ENCODE measurements around the gene DNAJC21. TPM values are rescaled to one million over a fixed set of nuclear protein-coding genes. Genes with fewer than 3 reads are reported as not detected.

The DNAJC21 gene
- total RNA-seq, 1 experiment from 2014 or later, result 54.5 TPM

DNA sequence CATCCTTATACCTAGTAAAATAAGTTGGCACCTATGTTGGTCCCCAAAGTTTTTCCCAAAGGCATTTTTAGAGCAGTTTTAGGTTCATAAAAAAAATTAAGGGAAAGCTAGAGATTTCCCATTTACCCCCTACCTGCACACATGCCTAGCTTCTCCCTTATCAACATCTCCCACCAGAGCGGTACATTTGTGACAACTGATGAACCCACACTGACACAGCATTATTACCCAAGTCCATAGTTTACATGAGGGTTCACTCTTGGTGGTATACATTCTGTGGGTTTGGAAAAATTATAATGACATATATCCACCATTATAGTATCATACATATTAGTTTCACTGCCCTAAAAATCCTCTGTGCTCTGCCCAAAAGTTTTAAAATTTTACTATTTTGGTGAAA lies 26.1 kb upstream of the DNAJC21 start:
- in situ Hi-C loops (cut with HindIII; ENCODE audit: low pct_unique_long_range_greater_than_20kb, low sequenced_read_pairs) (no loop called here), intact Hi-C loops (cut with micrococcal nuclease; ENCODE audit: unreplicated experiment) (no loop called here)
- no peaks in the 10 kb centered on the region for H3K4me1 ChIP-seq (ENCODE audit: control insufficient read depth, insufficient read depth, low read length)
- no peak for DNase-seq (ENCODE audit: low read depth, low spot score)
- H3K27me3 ChIP-seq (ENCODE audit: control insufficient read depth, insufficient read depth, low read length), result no peaks in the 10 kb centered on the region
- POLR2A ChIA-PET, result interaction anchor here (1.1 kb wide), 1 partner anchor 65 kb away, joined by 6 read pairs; the partner anchor contains the start of gene TTC23L
- TF ChIP-seq POLR2AphosphoS5 (IDR thresholded peaks at IDR 0.05; ENCODE audit: low read depth, low read length) (no peak), TCF7L2 (IDR thresholded peaks at IDR 0.05; ENCODE audit: low read depth, low read length) (no peak), SIN3A (IDR thresholded peaks at IDR 0.05; ENCODE audit: borderline replicate concordance, insufficient read depth, low read depth, low read length) (no peak)
- TF ChIP-seq, protein P1, sequence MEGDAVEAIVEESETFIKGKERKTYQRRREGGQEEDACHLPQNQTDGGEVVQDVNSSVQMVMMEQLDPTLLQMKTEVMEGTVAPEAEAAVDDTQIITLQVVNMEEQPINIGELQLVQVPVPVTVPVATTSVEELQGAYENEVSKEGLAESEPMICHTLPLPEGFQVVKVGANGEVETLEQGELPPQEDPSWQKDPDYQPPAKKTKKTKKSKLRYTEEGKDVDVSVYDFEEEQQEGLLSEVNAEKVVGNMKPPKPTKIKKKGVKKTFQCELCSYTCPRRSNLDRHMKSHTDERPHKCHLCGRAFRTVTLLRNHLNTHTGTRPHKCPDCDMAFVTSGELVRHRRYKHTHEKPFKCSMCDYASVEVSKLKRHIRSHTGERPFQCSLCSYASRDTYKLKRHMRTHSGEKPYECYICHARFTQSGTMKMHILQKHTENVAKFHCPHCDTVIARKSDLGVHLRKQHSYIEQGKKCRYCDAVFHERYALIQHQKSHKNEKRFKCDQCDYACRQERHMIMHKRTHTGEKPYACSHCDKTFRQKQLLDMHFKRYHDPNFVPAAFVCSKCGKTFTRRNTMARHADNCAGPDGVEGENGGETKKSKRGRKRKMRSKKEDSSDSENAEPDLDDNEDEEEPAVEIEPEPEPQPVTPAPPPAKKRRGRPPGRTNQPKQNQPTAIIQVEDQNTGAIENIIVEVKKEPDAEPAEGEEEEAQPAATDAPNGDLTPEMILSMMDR (IDR thresholded peaks at IDR 0.05), result no peak
- TF ChIP-seq, protein P2, sequence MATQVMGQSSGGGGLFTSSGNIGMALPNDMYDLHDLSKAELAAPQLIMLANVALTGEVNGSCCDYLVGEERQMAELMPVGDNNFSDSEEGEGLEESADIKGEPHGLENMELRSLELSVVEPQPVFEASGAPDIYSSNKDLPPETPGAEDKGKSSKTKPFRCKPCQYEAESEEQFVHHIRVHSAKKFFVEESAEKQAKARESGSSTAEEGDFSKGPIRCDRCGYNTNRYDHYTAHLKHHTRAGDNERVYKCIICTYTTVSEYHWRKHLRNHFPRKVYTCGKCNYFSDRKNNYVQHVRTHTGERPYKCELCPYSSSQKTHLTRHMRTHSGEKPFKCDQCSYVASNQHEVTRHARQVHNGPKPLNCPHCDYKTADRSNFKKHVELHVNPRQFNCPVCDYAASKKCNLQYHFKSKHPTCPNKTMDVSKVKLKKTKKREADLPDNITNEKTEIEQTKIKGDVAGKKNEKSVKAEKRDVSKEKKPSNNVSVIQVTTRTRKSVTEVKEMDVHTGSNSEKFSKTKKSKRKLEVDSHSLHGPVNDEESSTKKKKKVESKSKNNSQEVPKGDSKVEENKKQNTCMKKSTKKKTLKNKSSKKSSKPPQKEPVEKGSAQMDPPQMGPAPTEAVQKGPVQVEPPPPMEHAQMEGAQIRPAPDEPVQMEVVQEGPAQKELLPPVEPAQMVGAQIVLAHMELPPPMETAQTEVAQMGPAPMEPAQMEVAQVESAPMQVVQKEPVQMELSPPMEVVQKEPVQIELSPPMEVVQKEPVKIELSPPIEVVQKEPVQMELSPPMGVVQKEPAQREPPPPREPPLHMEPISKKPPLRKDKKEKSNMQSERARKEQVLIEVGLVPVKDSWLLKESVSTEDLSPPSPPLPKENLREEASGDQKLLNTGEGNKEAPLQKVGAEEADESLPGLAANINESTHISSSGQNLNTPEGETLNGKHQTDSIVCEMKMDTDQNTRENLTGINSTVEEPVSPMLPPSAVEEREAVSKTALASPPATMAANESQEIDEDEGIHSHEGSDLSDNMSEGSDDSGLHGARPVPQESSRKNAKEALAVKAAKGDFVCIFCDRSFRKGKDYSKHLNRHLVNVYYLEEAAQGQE (IDR thresholded peaks at IDR 0.05; ENCODE audit: insufficient read depth in 1 of 2, low read depth in 2 of 2, low read length in 1 of 2), result no peak
- no peak overlapping the region for H3K4me3 ChIP-seq (ENCODE audit: low read depth in 2 of 2, low read length in 2 of 2)
- no peak for ATAC-seq
- BruUV-seq (replicated peaks), result TSS peak; percentile 10
- CTCF ChIA-PET, result interaction anchor here (0.9 kb wide), 1 partner anchor 417 kb away, joined by 4 read pairs; no protein-coding TSS in a partner anchor
- H3K9me3 ChIP-seq (ENCODE audit: control insufficient read depth, insufficient read depth, low read depth, low read length), result no peaks in the 10 kb centered on the region
- no peaks in the 10 kb centered on the region for H3K36me3 ChIP-seq (ENCODE audit: control insufficient read depth, insufficient read depth, low read length)
- H3K27ac ChIP-seq (ENCODE audit: low read length), result no peak overlapping the region

DNA sequence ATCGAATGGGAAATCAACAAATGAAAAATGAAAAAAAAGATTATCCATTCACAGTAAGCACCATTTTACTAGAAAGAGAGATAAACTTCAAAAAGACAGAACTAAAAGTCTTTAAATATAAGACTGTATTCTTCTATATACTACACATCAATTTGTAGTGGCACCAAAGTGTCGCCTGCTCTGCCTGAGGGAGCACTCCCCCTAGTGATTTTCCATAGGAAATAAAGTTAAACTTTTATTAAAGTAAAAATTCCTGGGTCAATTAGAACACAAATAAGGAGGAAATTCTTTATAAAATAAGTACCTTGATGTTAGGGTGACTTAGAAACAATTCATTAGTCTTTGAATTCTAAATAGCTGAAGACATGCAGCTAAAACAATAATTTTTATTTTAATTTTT lies 23.8 kb upstream of the DNAJC21 start:
- in situ Hi-C loops (cut with HindIII; ENCODE audit: low pct_unique_long_range_greater_than_20kb, low sequenced_read_pairs), result no loop called here
- Histone ChIP-seq H3K27ac (ENCODE audit: low read length) (no peak overlapping the region), H3K4me1 (ENCODE audit: control insufficient read depth, insufficient read depth, low read length) (no peaks in the 10 kb centered on the region), H3K27me3 (ENCODE audit: control insufficient read depth, insufficient read depth, low read length) (no peaks in the 10 kb centered on the region), H3K4me3 (ENCODE audit: low read depth in 2 of 2, low read length in 2 of 2) (no peak overlapping the region), H3K9me3 (ENCODE audit: control insufficient read depth, insufficient read depth, low read depth, low read length) (no peaks in the 10 kb centered on the region), H3K36me3 (ENCODE audit: control insufficient read depth, insufficient read depth, low read length) (peaks cover 6% of the 10 kb centered on the region; the same call in 1 of the 2 replicates)
- POLR2A ChIA-PET, result no interaction called here
- no peak for ATAC-seq
- no TSS peak for BruUV-seq (replicated peaks)
- intact Hi-C loops (cut with micrococcal nuclease; ENCODE audit: unreplicated experiment), result no loop called here
- TF ChIP-seq, protein P2 (IDR thresholded peaks at IDR 0.05; ENCODE audit: insufficient read depth in 1 of 2, low read depth in 2 of 2, low read length in 1 of 2), result no peak
- TF ChIP-seq, protein P1 (IDR thresholded peaks at IDR 0.05), result peak; percentile 67; the same call in 1 of the 2 replicates
- no peak for DNase-seq (ENCODE audit: low read depth, low spot score)
- CTCF ChIA-PET, result no interaction called here
